NCI-H187 (cell line): ENCODE data around the gene PCOLCE2.
A peak's percentile ranks its signal among the peaks of the same experiment; 100 is the strongest.

Experiments used
- DNase-seq, 2 experiments: peaks; one replicate each; lab custom pipeline; 2025; lab: John Stamatoyannopoulos, UW

PCOLCE2 gene

DNA sequence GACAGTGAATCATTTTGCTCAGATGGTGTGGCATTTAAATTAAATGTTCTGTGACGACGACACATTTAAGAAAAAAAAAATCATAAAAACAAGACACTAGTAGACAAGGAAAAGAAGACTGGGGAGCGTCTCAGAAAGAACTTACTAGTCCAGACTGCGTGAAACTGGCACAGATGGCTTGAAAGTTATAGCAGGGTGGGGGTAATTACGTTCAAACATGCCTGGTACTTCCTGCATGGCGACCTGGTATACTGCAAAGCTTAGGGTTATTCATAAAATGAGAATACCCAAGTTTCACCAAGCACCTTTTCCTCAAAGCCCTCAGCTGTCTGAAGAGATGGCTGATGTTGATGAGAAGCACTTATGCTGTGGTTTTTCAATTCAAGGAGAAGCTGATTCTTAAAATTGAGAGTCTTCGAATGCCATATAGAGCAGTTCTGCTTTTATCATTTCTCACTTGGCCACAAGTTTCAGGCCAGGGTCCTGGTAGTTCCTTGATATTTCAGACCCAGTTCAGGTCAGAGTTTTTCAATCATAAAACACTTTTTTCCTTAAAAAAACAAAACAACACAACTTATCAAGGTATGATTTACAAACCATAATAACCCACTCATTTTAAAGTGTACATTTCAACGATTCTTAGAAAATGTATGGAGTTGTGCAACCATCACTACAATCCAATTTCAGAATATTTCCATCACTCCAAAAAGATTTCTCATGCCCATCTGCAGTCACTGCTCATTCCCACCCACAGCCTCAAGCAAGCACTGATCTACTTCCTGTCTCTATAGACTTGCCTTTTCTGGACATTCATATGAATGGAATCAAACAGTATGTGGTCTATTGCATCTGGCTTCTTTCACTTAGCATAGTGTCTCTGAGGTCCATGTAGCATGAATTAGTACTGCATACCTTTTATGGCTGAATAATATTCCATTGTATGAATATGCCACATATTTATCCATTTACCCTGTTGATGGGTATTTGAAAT is 24.7 kb downstream of the PCOLCE2 start:
- no peak for DNase-seq

DNA sequence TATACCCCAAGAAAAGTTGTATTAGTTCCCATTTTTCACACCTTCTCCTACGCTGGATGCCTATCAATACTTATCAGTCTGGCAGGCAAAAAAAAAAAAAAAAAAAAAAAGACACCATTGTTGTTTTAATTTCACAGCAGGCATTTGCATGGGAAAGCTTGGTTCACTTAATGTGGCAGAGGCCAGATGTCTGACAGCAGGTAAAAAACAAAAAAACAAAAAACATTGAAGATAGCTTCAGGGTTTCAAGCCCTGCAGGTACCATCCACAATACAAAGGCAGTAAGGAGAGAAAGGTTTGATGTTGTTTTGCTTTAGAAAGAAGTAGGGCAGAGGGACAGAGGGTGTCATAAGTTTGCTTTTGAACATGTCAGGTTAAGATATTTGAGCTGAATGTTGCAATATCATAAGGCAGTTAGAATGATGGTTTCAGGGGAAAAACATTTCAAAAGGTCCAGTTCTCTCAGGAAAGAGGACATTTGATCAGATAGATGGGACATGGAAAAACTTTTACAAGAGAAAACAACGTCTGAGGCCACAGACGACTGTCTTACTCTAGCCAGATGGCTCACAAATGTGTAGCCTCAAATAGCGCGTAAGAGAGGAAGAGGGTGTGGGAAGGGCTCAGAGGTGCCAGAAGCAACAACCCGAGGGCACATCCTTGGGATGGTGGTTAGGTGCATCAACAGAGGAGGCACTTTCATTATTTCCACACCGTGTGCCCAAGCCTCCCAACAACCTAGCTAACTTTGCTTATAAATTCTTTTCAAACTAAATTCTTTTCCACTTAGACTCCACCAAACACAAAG is 25.7 kb downstream of the PCOLCE2 start:
- DNase-seq: no peak

DNA sequence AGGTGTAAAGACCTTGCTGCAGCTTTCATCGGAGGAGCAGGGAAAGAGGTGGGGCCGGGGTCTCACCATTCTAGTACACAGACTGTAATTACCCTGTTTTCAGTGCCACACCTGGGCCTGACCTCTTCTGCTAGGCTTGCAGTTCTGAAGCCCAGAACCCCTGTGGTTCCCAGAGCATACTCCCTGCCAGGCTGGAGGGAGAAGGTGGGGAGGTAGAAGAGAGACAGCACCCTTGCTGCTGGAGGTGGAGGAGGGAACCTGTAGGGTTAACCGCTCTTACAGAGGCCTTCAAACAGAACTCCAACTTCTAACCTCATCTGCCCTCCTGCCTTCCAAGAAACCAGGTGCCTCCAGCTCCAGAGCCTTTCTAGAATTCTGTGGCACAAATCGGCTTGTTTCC is 27.0 kb downstream of the PCOLCE2 start:
- no peak for DNase-seq

DNA sequence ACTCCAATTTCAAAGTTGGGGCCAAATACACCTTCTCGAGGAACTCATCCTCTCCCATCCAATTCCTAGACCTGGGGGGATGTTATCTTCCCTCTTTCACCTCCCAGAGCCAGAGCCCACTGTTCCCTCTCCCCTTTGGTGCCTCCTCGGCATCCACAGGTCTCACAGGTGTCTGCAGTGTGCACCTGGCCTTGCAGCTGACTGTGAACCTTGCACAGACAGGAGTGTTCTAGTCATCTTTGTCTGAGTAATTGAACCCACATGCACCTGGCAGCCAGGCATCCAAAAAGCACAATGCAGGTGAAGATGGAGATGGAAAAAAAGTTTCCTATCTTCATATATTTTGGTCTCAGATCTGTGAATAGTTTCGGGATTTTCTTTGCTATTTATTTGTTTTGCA is 30.8 kb downstream of the PCOLCE2 start:
- no peak for DNase-seq

DNA sequence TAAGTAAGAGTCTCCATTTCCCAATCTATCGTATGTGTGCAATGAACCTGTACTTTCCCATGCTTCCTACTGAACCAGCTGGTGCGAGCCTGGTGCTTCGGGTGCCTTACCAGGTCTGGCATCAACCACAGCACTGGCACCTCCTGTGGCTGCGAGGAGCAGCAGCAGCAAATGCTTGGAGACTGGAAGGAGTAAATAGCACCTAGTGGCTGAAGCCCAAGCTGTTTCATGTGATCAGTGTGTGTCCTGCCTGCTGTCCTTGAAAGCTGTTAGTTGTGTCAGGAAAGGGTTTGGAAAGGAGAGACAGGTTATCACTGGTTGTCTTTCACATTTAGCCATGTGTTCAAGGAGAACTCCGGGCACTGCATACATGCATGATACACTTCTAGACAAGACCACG is 31.8 kb downstream of the PCOLCE2 start:
- DNase-seq: no peak

DNA sequence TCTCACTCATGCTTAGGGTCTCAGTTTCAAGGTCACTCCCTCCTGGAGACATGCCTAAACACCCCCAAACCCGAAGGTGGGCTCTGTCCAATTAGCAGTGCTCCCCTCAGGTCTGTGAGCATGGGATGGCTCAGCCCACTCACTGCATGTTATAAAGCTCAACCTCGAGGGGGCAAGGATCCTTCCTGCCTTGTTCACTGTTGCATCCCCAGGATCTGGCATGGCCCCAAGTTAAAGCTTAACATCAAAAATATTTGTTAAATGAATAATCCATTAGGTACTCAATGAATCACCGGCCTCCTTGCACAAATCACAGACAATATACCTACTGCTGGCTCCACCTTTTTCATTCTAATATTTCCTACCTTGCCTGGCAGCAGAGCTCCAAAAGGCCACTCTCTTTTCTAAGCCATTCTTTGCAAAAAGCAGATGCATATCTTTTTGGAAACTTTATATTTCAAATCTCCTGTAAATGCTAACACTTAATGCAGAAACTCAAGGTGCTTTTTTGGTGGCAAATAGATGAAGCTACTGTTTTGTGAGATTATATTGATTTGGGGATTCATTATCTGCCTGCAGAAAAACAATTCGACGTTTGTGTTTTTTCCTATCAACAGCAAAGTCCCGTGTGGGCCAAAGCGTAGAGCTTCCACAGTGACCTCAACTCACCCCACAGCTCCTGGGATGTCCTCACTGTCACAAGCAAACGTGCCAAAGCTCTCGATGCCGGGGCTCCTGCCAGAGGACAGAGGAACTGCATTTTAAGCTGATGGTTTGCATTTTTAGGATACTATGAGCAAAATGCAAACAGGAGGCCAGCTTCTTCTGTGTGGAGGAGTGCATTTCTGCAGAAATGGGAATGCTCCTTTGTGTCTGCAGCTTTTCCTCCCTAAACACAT is 35.4 kb downstream of the PCOLCE2 start:
- DNase-seq: no peak

DNA sequence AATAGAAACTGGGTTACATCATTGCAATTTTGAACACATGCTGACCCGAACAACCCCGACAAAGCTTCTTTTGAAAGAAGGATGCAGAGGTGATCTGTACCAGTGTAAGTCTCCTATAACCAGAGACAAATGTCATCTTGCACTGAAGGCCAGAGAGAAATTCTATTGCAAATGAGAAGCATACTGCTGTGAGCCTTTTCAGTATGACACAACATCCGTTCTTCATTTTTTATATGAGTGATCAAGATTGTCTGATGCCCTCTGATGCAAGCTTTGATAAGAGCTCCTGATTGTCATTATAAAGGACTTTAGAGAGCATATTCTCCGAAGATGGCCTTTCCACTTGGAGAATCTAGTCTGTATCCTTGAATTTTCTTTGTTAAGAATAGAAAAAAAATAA is 36.9 kb downstream of the PCOLCE2 start:
- DNase-seq: no peak

DNA sequence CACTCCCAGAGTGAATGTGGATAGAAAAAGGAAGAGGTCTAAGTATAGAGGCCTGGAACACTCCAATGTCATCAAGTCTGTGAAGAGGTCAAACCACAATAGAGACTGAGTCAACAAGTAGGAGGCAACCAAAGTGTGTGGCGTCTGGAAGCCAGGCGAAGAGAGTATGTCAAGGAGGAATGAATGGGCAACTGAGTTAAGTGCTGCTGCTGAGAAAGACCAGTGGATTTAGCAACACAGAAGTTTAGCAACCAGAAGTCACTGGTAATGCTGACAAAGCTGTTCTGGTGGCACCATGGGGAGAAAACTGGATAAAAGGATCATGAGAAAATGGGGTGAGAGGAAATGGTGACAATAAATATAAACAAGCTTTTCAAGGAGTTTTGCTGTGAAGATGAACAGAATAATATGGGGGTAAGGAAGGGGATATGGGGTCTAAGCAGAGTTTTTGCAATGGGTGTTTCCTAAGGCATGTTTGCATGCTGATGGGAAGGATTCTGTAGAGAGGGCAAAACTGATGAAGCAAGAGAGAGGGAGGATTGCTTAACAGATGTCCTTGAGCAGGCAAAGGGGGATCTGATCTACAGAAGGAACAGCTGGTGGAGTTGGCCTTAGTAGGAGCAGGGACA is 38.4 kb downstream of the PCOLCE2 start:
- DNase-seq: peak; percentile 13 to 17

DNA sequence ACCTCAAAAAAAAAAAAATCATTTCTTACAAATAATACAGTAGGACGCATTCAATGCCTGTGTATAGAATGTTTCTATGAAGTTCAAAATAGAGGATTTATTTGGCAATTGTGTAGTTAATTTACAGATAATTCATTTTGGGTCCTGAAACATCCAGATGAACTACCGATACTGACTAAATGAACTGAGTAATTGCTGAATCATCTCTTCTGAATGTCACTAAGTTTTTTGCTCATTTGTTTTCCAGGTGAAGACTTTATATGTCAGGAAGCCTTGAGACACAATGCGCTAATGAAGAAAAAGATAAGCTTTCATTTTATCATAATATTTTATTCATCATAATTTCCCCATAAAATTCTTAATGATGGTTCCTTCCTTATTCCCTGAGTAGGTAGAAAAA is 39.7 kb downstream of the PCOLCE2 start:
- DNase-seq: no peak

DNA sequence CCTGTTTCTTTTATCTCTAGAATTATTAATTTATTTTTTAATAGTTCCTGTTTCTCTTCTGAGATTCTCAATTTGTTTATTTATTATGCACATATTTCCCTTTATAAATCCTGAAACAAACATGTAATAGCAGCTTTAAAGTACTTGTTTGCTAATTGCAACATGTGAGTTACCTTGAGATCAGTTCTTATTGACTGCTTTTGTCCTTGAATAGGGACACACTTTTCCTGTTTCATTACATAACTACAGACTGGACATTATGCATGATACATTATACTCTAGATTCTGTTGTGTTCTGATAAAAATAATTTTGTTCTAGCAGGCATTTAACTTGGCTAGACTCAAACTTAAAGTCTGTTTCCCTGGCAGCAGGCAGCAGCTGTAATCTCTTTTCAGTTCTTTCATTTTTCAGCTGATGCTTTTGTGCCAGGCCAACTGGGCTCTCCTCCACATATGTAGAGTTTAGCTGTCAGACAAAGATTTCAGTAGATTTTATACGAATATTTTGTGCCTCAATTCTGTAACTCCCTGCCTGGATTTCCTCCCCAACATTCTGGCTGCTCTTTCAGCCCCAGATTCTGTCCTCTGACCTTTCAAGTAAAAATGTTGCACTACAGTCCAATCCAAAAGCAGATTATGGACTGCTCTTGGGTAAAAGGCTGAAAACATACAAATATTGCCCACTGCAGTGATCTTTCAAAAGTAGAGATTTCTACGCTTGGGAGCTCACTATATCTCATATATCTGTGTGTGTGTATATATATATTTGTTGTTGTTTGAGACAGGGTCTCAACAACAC is 41.9 kb downstream of the PCOLCE2 start:
- DNase-seq: no peak

DNA sequence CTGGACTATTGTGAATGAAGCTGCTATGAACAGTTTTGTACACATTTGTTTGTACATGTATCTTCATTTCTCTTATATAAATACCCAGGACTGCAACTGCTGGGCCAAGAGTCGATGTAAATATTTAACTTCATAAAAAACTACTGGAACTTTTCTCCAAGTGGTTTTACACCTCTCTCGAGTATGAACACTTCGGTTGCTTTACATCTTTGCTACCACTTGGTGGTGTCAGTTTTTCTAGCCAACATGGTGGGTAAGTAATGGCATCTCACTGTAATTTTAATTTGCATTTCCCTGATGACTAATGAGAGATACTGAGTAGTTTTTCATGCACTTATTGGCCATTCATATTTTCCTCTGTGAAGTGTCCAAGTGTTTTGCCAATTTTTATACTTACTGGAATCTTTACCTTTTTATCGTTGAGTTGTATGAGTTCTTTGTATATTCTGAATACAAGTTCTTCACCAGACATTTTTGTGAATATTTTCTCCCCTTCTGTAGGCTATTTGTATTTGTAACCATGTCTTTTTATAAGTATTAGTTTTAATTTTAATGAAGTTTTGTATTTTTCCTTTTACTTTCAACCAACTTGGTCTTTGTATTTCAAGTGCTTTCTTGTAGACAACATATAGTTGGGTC is 44.4 kb downstream of the PCOLCE2 start:
- DNase-seq: no peak

DNA sequence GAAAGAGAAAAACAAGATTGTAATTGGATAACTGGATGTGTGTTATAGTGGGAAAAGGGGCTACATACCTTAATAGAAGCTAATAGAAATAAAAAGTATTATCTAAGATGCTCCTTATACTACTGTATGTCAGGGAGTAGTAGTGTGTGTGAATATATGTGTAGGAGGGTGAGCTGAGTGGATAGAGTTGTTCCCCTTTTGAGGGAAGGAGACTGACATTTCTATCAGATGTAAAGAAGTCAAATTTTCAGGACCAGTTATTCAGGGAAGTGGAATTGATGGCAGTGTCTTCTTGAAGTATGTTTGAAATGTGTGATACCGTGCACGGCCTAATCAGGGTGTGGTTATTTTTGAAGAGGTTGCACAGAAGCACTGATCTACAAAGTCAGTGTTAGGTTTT is 49.1 kb downstream of the PCOLCE2 start:
- no peak for DNase-seq

DNA sequence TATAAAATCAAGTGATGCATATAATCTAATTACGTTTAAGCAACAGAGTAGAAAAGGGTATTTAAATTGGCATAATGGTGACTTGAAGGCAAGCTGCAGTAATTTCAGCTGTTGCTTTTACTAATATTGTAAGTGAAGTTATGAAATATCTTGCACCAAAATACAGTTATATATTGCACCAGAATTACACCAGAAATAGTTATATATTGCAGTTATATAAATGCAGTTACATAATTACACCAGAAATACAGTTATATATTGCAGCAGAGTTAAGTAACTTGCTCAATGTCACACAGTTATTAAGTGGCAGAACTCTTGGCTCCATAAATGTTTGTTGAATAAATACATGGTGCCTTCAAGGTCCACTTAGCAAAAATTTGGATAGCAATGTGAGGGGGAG is 51.4 kb downstream of the PCOLCE2 start:
- no peak for DNase-seq

DNA sequence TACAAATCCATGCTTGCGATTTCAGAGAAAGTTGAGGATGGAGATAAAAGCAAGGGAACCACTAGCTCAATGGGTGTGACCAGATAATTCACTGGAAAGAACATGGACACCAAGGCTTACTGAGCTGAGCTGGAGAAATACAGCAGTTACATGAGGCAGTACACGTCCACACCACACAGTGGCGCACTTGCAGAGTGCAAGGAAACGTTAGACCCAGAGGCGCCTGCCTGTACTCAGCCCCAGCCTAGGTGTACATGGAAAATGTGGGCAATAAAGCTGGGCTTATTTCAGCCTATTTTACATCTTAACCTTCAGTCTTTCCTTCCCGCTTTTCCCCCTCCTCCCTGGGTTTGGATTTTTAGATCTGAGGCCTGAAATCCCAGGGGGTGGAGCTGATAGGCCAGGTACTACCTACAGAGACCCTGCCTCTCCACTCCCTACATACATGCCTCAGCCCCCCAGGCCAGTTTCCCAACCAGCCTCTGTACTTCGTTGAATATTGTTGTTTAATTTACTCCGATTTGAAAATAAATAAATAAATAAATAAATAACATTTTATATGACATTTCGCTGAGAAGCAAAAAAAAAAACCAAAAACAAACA is 60.1 kb downstream of the PCOLCE2 start:
- peak; percentile 23 to 64 for DNase-seq

DNA sequence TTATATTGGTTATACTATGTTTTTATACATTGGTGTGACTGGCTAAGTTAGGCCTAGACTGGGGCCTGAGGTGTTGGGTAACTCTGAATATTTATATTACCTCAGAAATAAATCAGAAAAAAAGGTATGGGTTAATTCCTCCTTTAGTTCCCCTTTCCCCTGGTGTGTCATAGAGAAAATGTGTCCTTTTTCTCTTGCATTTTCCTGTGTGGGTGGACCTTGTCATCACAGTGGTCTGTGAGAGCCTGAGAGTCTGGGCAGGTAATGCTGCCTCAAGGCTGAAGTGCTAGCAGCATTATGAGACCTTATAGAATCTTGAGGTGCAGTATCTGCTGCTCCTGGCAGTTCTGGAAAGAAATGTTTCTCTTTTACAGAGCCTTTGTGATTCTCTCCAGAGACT is 69.7 kb downstream of the PCOLCE2 start:
- DNase-seq: no peak

DNA sequence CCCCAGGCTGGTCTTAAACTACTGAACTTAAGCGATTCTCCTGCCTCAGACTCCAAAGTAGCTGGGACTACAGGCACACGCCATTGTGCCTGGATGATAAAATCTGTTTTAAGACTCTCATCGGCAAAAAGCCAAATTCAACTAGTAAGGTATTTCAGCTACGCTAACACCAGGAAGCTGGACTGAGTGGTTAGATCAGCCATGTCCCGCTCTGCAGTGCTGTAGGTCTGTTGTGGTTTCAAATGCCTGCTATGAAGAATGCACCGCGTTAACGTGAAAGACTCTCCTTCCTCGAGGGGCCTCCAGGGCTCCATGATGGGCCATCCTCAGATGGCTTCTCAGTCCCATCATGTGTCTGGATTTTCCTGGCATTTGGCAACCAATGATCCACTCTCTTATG is 70.2 kb downstream of the PCOLCE2 start:
- DNase-seq: no peak

DNA sequence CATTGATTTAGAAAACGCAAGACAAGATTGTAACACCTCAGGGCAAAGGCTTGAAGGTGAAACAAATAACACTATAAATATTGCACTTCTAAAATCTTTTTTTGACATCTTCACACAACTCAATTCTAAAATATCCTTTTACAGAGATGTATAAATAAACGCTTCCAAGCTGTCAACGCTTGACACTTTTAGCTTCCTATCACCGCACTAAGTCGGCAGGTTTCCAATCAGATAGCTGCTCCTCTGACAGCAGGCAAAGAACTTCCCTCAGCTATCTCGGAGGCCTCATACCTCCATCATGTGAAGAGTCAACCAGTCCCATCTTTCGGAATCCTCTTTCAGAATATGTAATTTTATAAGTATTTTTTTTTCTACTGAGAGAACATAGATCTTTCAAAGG is 71.0 kb downstream of the PCOLCE2 start:
- DNase-seq: no peak

DNA sequence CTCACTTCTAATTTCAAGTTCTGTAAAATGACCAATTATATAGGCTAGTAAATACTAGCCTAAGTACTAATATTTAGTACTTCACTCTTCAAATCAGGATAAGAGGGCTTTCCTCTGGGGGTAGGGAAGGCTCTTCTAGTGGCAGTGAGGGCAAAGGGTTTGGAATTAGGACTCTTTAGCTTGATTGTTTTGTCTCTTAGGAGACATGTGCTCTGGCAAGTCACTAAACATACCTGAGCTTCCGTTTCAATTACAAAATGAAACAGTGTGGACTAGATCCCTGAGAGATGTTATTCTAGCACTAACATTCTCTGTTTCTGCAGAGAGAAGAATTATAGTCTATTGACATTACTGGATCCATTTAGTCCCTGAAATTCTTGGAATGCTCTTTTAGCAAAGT is 71.5 kb downstream of the PCOLCE2 start:
- DNase-seq: no peak

DNA sequence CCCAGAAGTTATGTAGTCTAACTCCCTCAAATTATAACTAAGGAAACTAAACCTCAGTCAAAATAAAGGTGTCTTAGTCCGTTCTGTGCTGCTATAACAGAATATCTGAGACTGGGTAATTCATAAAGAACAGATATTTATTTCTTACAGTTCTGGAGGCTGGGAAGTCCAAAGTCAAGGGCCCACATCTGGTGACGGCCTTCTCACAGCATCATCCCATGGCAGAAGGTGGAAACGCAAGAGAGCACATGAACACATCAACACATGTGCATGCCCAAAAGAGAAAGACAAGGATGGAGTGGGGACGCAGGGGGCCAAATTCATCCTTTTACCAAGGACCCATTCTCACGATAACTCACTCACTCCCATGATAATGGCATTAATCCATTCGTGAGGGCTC is 73.1 kb downstream of the PCOLCE2 start:
- DNase-seq: no peak

DNA sequence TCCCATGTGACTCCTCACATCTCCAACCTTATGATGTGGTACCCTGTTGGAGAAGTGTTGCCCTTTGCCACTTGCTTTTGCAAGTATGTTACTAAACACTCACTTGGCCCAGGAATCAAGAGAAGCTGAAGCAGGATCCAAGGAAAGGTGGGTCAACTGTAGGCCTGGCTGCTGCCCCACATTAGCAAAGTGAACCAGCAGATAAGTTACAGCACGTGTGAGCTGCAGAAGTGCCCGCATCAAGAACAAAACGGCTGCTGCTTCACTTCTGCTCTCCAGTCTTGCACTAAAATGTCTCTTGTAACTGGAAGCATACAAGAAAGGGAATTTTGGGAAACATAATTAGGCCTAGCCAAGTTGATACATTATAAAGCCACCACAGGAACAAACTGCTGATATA is 79.6 kb downstream of the PCOLCE2 start:
- no peak for DNase-seq
